ENCODE results near the gene GRID2.

DNA sequence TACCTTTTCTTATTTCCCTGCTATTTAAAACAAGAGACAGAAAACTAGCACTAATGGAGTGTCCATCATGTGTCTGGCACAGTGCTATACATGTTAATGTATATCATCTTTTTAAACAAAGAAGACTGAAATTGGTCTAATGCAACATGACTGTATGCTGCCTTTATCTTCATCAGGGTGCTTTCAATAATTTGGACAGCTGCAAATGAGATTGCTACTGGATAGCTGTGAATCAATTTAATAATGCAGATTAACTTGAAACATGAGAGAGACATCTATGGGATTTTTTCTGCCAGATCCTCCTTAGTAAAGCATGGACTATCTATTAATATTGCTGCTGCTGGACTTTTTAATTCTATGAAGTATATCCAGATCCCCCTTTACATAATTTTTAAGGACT lies 1269.5 kb downstream of the GRID2 start:
- no peak for TF ChIP-seq POLR2A (IDR thresholded peaks at IDR 0.05)
- TF ChIP-seq, protein P1, sequence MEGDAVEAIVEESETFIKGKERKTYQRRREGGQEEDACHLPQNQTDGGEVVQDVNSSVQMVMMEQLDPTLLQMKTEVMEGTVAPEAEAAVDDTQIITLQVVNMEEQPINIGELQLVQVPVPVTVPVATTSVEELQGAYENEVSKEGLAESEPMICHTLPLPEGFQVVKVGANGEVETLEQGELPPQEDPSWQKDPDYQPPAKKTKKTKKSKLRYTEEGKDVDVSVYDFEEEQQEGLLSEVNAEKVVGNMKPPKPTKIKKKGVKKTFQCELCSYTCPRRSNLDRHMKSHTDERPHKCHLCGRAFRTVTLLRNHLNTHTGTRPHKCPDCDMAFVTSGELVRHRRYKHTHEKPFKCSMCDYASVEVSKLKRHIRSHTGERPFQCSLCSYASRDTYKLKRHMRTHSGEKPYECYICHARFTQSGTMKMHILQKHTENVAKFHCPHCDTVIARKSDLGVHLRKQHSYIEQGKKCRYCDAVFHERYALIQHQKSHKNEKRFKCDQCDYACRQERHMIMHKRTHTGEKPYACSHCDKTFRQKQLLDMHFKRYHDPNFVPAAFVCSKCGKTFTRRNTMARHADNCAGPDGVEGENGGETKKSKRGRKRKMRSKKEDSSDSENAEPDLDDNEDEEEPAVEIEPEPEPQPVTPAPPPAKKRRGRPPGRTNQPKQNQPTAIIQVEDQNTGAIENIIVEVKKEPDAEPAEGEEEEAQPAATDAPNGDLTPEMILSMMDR (IDR thresholded peaks at IDR 0.05), result no peak
- TF ChIP-seq POLR2AphosphoS5 (IDR thresholded peaks at IDR 0.05), result no peak

All from stomach (tissue), 4 donors.